ENCODE results near the gene RPL31.

GRCh38 chr2:100976645-100977391 lies 25.3 kb upstream of the RPL31 start:
- TF ChIP-seq EZH2phosphoT487 (IDR thresholded peaks at IDR 0.05), result no peak
- no peak for TF ChIP-seq CTCF (IDR thresholded peaks at IDR 0.05)
- TF ChIP-seq EZH2 (IDR thresholded peaks at IDR 0.05), result no peak

Data from neural progenitor cell (in vitro differentiated cells).